ENCODE data around the gene SOBP.

- TF ChIP-seq CTCF (IDR thresholded peaks at IDR 0.05) (no peak), POLR2A (IDR thresholded peaks at IDR 0.05) (no peak)
These were observed 71.4 kb downstream of the SOBP start for GRCh38 chr6:107561306-107561705.
